GM10248 (cell line): ENCODE results near the gene PPP6C.
"Not testable (repeated sequence)": the region's sequence is repeated elsewhere in the genome, so short reads cannot be mapped to it uniquely, and the experiment has no call there.

Experiments
- CTCF ChIA-PET: fragments of 300-600 bp; sonication (Branson Sonifier 250); formaldehyde crosslinking; extraction: SDS; loops from one replicate; lab custom pipeline; 2021; ENCODE audit warnings: antibody characterized with exemption; lab: Yijun Ruan, JAX
- POLR2A ChIA-PET: fragments of 350-650 bp; sonication (Branson Sonifier 250); formaldehyde crosslinking; extraction: SDS; loops from one replicate; lab custom pipeline; 2020; ENCODE audit warnings: antibody characterized with exemption; lab: Yijun Ruan, JAX
- DNase-seq: peaks from one replicate; pipeline ENCODE4 v3.0.0; 2012; ENCODE audit errors: extremely low spot score
- CTCF ChIP-seq: IDR thresholded peaks from 2 replicates; pipeline ENCODE4 v1.5.1; 2012; ENCODE audit warnings: mild to moderate bottlenecking, low read depth; ENCODE audit errors: extremely low read depth, missing control alignments, control extremely low read depth

PPP6C gene

GRCh38 chr9:125200216-125201047 lies 10.8 kb upstream of the PPP6C start, which contains the start of gene RABEPK:
RABEPK (plus strand) TSS chr9:125200542; CDS start chr9:125203014, 2,472 bp downstream.
- ChIA-PET POLR2A (interaction anchor here (0.6 to 0.9 kb wide), 2 partner anchors 32 to 56 kb away, joined by 3 read pairs; no protein-coding TSS in a partner anchor), CTCF (interaction anchor here (1.2 to 1.5 kb wide), 3 partner anchors 10 to 347 kb away, joined by 3 to 4 read pairs (median 3); partner anchors contain the start of gene WDR38)
- DNase-seq: peak; percentile 98
- TF ChIP-seq CTCF: no peak

GRCh38 chr9:125195591-125195990 lies 6.0 kb upstream of the PPP6C start:
- DNase-seq, CTCF ChIA-PET: not testable (repeated sequence)
- POLR2A ChIA-PET: interaction anchor here (0.6 kb wide), 1 partner anchor 41 kb away, joined by 5 read pairs; no protein-coding TSS in a partner anchor

- CTCF ChIA-PET, POLR2A ChIA-PET, DNase-seq: not testable (repeated sequence)
Observed at GRCh38 chr9:125194466-125194865, 4.9 kb upstream of the PPP6C start.

GRCh38 chr9:125190361-125190801 lies 778 bp upstream of the PPP6C start:
- no peak for TF ChIP-seq CTCF
- CTCF ChIA-PET: interaction anchor here (1.2 to 1.3 kb wide), 2 partner anchors 11 to 338 kb away, joined by 3 to 4 read pairs; partner anchors contain the start of gene WDR38
- POLR2A ChIA-PET: no interaction called here
- no peak for DNase-seq

GRCh38 chr9:125189011-125189360 lies 617 bp downstream of the PPP6C start:
- TF ChIP-seq CTCF: no peak
- CTCF ChIA-PET: no interaction called here

GRCh38 chr9:125183561-125183960 lies 6.0 kb downstream of the PPP6C start:
- TF ChIP-seq CTCF: no peak
- CTCF ChIA-PET: no interaction called here

More at GRCh38 chr9:125189011-125189360, 617 bp downstream of the PPP6C start:
- POLR2A ChIA-PET: no interaction called here
- DNase-seq: no peak

GRCh38 chr9:125183054-125183453 lies 6.5 kb downstream of the PPP6C start:
- DNase-seq: no peak
- TF ChIP-seq CTCF: no peak
- ChIA-PET CTCF (no interaction called here), POLR2A (no interaction called here)

More at GRCh38 chr9:125183561-125183960, 6.0 kb downstream of the PPP6C start:
- DNase-seq: no peak
- POLR2A ChIA-PET: no interaction called here

- DNase-seq, CTCF ChIA-PET, POLR2A ChIA-PET: not testable (repeated sequence)
Observed at GRCh38 chr9:125181756-125182155, 7.8 kb downstream of the PPP6C start.
